B cell (primary cell): ENCODE data around the gene SIX1. TPM values are rescaled to one million over a fixed set of nuclear protein-coding genes. Genes with fewer than 3 reads are reported as not detected.
A peak's percentile ranks its signal among the peaks of the same experiment; 100 is the strongest.

Source experiments
- ATAC-seq: fragments of 200-7000 bp; cut with Tn5 transposase; one replicate; pipeline ENCODE4 v1.10.0; 2021; ENCODE audit warnings: low read depth, mild to moderate bottlenecking, moderate number of reproducible peaks, moderate library complexity
- CTCF ChIA-PET: fragments of 350-600 bp; sonication (Branson Sonifier 250); formaldehyde crosslinking; loops from one replicate; lab custom pipeline; 2021; ENCODE audit warnings: antibody characterized with exemption, inconsistent platforms; lab: Charles Lee
- POLR2A ChIA-PET: fragments of 350-600 bp; sonication (Branson Sonifier 250); formaldehyde crosslinking; loops from one replicate; lab custom pipeline; 2021; ENCODE audit warnings: antibody characterized with exemption; lab: Charles Lee
- DNase-seq: peaks from one replicate; pipeline ENCODE4 v3.0.0; 2013
- H2AFZ ChIP-seq: 2 replicates; pipeline ENCODE4 v1.6.1; 2012; ENCODE audit warnings: mild to moderate bottlenecking, low read depth, low read length; ENCODE audit not compliant: insufficient read depth, poor library complexity, severe bottlenecking
- H3K27ac ChIP-seq, 2 donors: 1 replicate in 1 of 2; 2 replicates in 1 of 2; pipeline ENCODE4 v1.5.1; 2012 to 2013; ENCODE audit warnings: low read length in 2 of 2, mild to moderate bottlenecking in 2 of 2, moderate library complexity in 1 of 2
- H3K27me3 ChIP-seq, 4 experiments: fragments of 200-600 bp in 1 of 4; sonication (generic) in 1 of 4; replicated peaks in 1 of 4; 1 replicate in 2 of 4; 2 replicates in 2 of 4; pipeline versions ENCODE4 v1.6.1 to v1.7.0; 2013 to 2016; ENCODE audit warnings: low read length in 3 of 4, mild to moderate bottlenecking in 2 of 4, mixed read lengths in 1 of 4, moderate library complexity in 1 of 4; ENCODE audit not compliant: insufficient read depth in 4 of 4, control insufficient read depth in 3 of 4; ENCODE audit errors: control extremely low read depth in 1 of 4
- H3K36me3 ChIP-seq, 2 experiments: replicated peaks in 1 of 2; 1 replicate in 1 of 2; 2 replicates in 1 of 2; pipeline versions ENCODE4 v1.6.1 to v1.7.1; 2013; ENCODE audit warnings: low read length in 1 of 2; ENCODE audit not compliant: insufficient read depth in 2 of 2, control insufficient read depth in 1 of 2; ENCODE audit errors: control extremely low read depth in 1 of 2, extremely low read depth in 1 of 2
- H3K4me1 ChIP-seq, 2 donors: fragments of 200-600 bp in 1 of 2; sonication (generic) in 1 of 2; 1 replicate in 1 of 2; 2 replicates in 1 of 2; pipeline versions ENCODE4 v1.5.1 to v1.6.1; 2013 to 2017; ENCODE audit warnings: low read length in 2 of 2; ENCODE audit not compliant: control insufficient read depth in 2 of 2, insufficient read depth in 2 of 2
- H3K4me2 ChIP-seq: replicated peaks from 2 replicates; pipeline ENCODE3; 2012; ENCODE audit warnings: mild to moderate bottlenecking, low read depth, low read length; ENCODE audit not compliant: poor library complexity, severe bottlenecking
- H3K4me3 ChIP-seq, 5 experiments: fragments of 200-600 bp in 1 of 5; sonication (generic) in 1 of 5; 1 replicate in 3 of 5; 2 replicates in 2 of 5; pipeline versions ENCODE4 v1.5.1 to v1.7.0; 2011 to 2016; ENCODE audit warnings: low read length in 4 of 5, mild to moderate bottlenecking in 4 of 5, low read depth in 2 of 5, control low read depth in 1 of 5, moderate library complexity in 1 of 5; ENCODE audit not compliant: insufficient read depth in 1 of 5; ENCODE audit errors: control extremely low read depth in 1 of 5, extremely low read depth in 1 of 5
- H3K79me2 ChIP-seq: fragments of 200-600 bp; sonication (generic); one replicate; pipeline ENCODE4 v1.6.0; 2016; ENCODE audit warnings: low read length; ENCODE audit not compliant: control insufficient read depth, insufficient read depth
- H3K9ac ChIP-seq: fragments of 200-600 bp; sonication (generic); 2 replicates; pipeline ENCODE4 v1.6.1; 2017; ENCODE audit warnings: mild to moderate bottlenecking, low read length, moderate library complexity
- H3K9me3 ChIP-seq, 3 donors: one replicate each; pipeline versions ENCODE4 v1.6.1 to v1.7.1; 2013; ENCODE audit warnings: low read length in 2 of 3; ENCODE audit not compliant: control insufficient read depth in 2 of 3, insufficient read depth in 1 of 3; ENCODE audit errors: control extremely low read depth in 1 of 3
- H4K20me1 ChIP-seq: 2 replicates; pipeline ENCODE4 v1.6.0; 2012; ENCODE audit warnings: mild to moderate bottlenecking, low read length; ENCODE audit not compliant: insufficient read depth, control insufficient read depth, poor library complexity, severe bottlenecking
- H3K27ac Mint-ChIP-seq: one replicate; pipeline ENCODE4 v1.8.0; 2021; ENCODE audit warnings: mixed read lengths
- H3K27me3 Mint-ChIP-seq: one replicate; pipeline ENCODE4 v1.8.0; 2021; ENCODE audit warnings: mixed read lengths
- H3K4me1 Mint-ChIP-seq: one replicate; pipeline ENCODE4 v1.8.0; 2021; ENCODE audit warnings: mixed read lengths
- H3K4me3 Mint-ChIP-seq: one replicate; pipeline ENCODE4 v1.8.0; 2021; ENCODE audit warnings: mixed read lengths
- H3K9me3 Mint-ChIP-seq: one replicate; pipeline ENCODE4 v1.8.0; 2022; ENCODE audit warnings: mixed read lengths; ENCODE audit not compliant: insufficient read depth
- CTCF ChIP-seq: fragments of 200-600 bp; IDR thresholded peaks from one replicate; pipeline ENCODE4 v1.8.0; 2022; ENCODE audit warnings: antibody characterized with exemption, mild to moderate bottlenecking
- EZH2 ChIP-seq: IDR thresholded peaks from 2 replicates; pipeline ENCODE4 v1.6.1; 2012; ENCODE audit warnings: borderline replicate concordance, low read depth, mild to moderate bottlenecking, moderate library complexity, low read length; ENCODE audit not compliant: insufficient read depth, poor library complexity, severe bottlenecking
- WGBS: methylation state at CpG from one replicate; pipeline ENCODE4 v1.1.5; 2013; ENCODE audit warnings: missing lambda C conversion rate; ENCODE audit not compliant: insufficient coverage; 5-methylcytosine and 5-hydroxymethylcytosine counted together
- intact Hi-C: fragments of 100-400 bp; cut with micrococcal nuclease; formaldehyde crosslinking; loops from one replicate; pipeline ENCODE4 v1.10.0; 2022
- polyA plus RNA-seq: library from polyadenylated mRNA; depleted of rRNA; stranded (reverse); fragments of >200 nt; gene quantifications from 2 replicates; pipeline ENCODE4 v1.2.3, GENCODE V29; 2012
- total RNA-seq, 2 donors: library from RNA; stranded (reverse); fragments of 120-200 nt in 1 of 2; gene quantifications; 1 replicate in 1 of 2; 2 replicates in 1 of 2; pipeline versions ENCODE4 v1.2.3 to v1.2.4, GENCODE V29; 2013 to 2022

The SIX1 gene
- total and polyA plus RNA-seq, 2 donors (not counting 1 experiment from before 2014, with no cell fraction given) = 0.12 to 0.16 TPM

- CTCF ChIA-PET = interaction anchor here (1.1 to 2.3 kb wide), 4 partner anchors 11 to 369 kb away, joined by 4 to 10 read pairs (median 4); no protein-coding TSS in a partner anchor
- peaks cover 36% of the 10 kb centered on the region for H3K4me1 Mint-ChIP-seq
- intact Hi-C loops = loop anchor here (1.0 to 5.0 kb wide), 3 partner anchors 65 to 368 kb away; partner anchors contain the start of genes SIX4, SLC38A6 and TRMT5
Observed at GRCh38 chr14:60656686-60657455, 7.6 kb upstream of the SIX1 start.

More at GRCh38 chr14:60656686-60657455, 7.6 kb upstream of the SIX1 start:
- Mint-ChIP-seq H3K27me3 (peaks cover 73% of the 10 kb centered on the region), H3K9me3 (peaks cover 6% of the 10 kb centered on the region), H3K4me3 (peak overlapping the region; percentile 84), H3K27ac (peak overlapping the region; percentile 80)
- H3K4me3 ChIP-seq = peak overlapping the region; percentile 50 to 71 (median 64)
- H4K20me1 ChIP-seq = no peaks in the 10 kb centered on the region
- 3% methylated on average over 65 of the region's 75 CpGs for WGBS
- peaks cover 7 to 52% (median 34%) of the 10 kb centered on the region in 3 donors for H3K9me3 ChIP-seq
- peak; percentile 87 for ATAC-seq
- no peaks in the 10 kb centered on the region for H3K79me2 ChIP-seq
- peak overlapping the region; percentile 67 for H3K9ac ChIP-seq
- peak overlapping the region; percentile 83 for H3K4me2 ChIP-seq
- TF ChIP-seq EZH2 (peak; percentile 57), CTCF (peak; percentile 30)
- POLR2A ChIA-PET = no interaction called here
- no peaks in the 10 kb centered on the region for H3K36me3 ChIP-seq
- peaks cover 37 to 39% of the 10 kb centered on the region in 2 donors for H3K4me1 ChIP-seq
- no peak overlapping the region for H3K27ac ChIP-seq
- H2AFZ ChIP-seq = peak overlapping the region; percentile 71
- peak; percentile 82 for DNase-seq
- peaks cover 3 to 85% (median 70%) of the 10 kb centered on the region in 4 experiments for H3K27me3 ChIP-seq
